HepG2 (cell line): ENCODE measurements around the gene RSPH4A. TPM values are rescaled to one million over a fixed set of nuclear protein-coding genes. Genes with fewer than 3 reads are reported as not detected.
A peak's percentile ranks its signal among the peaks of the same experiment; 100 is the strongest.

Experiments used
- BORCS8-MEF2B ChIP-seq: sonication (generic); formaldehyde crosslinking; IDR thresholded peaks from 2 replicates; pipeline ENCODE4 v1.8.0; 2022; ENCODE audit warnings: mild to moderate bottlenecking, missing genetic modification reagents
- CBX1 ChIP-seq: IDR thresholded peaks from one replicate; pipeline ENCODE4 v1.6.1; 2016; ENCODE audit warnings: antibody characterized with exemption, low read depth
- CREM ChIP-seq, 2 experiments: sonication (generic) in 1 of 2; formaldehyde crosslinking in 1 of 2; IDR thresholded peaks; 2 replicates each; pipeline versions ENCODE4 v1.4.0 to v1.6.1; 2016 to 2020; ENCODE audit warnings: antibody characterized with exemption in 1 of 2, mild to moderate bottlenecking in 1 of 2, missing genetic modification reagents in 1 of 2
- HMG20A ChIP-seq: IDR thresholded peaks from 2 replicates; pipeline ENCODE4 v1.6.1; 2016; ENCODE audit warnings: borderline replicate concordance
- NR1H2 ChIP-seq: sonication (generic); formaldehyde crosslinking; IDR thresholded peaks from 2 replicates; pipeline ENCODE4 v1.8.1; 2022; ENCODE audit warnings: low read depth, missing genetic modification reagents, borderline replicate concordance
- RARA ChIP-seq: IDR thresholded peaks from 2 replicates; pipeline ENCODE4 v1.6.1; 2016; ENCODE audit warnings: missing genetic modification reagents, missing compliant biosample characterization
- TCF12 ChIP-seq, 2 experiments: fragments of 450-650 bp in 1 of 2; sonication (generic) in 1 of 2; formaldehyde crosslinking in 1 of 2; IDR thresholded peaks; 2 replicates each; pipeline versions ENCODE4 v1.6.1 to v1.8.0; 2017 to 2022; ENCODE audit warnings: antibody characterized with exemption in 1 of 2, mild to moderate bottlenecking in 1 of 2, missing genetic modification reagents in 1 of 2, moderate library complexity in 1 of 2
- ZNF496 ChIP-seq: sonication (generic); formaldehyde crosslinking; IDR thresholded peaks from 2 replicates; pipeline ENCODE4 v1.8.1; 2023; ENCODE audit warnings: mild to moderate bottlenecking, moderate library complexity, missing genetic modification reagents; ENCODE audit not compliant: insufficient replicate concordance
- ZNF547 ChIP-seq: sonication (generic); formaldehyde crosslinking; IDR thresholded peaks from 2 replicates; pipeline ENCODE4 v1.5.1; 2020; ENCODE audit warnings: mild to moderate bottlenecking, missing genetic modification reagents
- ZNF776 ChIP-seq: sonication (generic); formaldehyde crosslinking; IDR thresholded peaks from 2 replicates; pipeline ENCODE4 v1.4.0; 2020; ENCODE audit warnings: mild to moderate bottlenecking, missing genetic modification reagents
- ZNF816 ChIP-seq: sonication (generic); formaldehyde crosslinking; IDR thresholded peaks from 2 replicates; pipeline ENCODE4 v1.8.0; 2022; ENCODE audit warnings: missing genetic modification reagents, mild to moderate bottlenecking, borderline replicate concordance
- polyA plus RNA-seq, 8 experiments: library from polyadenylated mRNA; depleted of rRNA in 3 of 8; stranded (reverse) in 7 of 8; unstranded in 1 of 8; fragments of >200 nt; fragmentation: Illumina TruSeq in 4 of 8; extraction: Trizol in 4 of 8; gene quantifications; 2 replicates each; pipeline versions ENCODE4 v1.2.1 to v1.2.3, GENCODE V29; 2011 to 2016; ENCODE audit warnings: low read depth in 4 of 8, missing spikeins in 1 of 8, mixed read lengths in 1 of 8; ENCODE audit not compliant: insufficient read depth in 1 of 8
- total RNA-seq, 5 experiments: library from RNA; depleted of rRNA; stranded (reverse); fragments of >200 nt; fragmentation: Illumina TruSeq; extraction: Trizol; gene quantifications; 2 replicates each; pipeline ENCODE4 v1.2.3, GENCODE V29; 2016; ENCODE audit warnings: low read depth in 1 of 5
- TF ChIP-seq, protein P1 (sequence below): IDR thresholded peaks from 2 replicates; pipeline ENCODE4 v1.6.1; 2016; ENCODE audit warnings: low read depth, control low read depth
- TF ChIP-seq, protein P2 (sequence below): sonication (generic); formaldehyde crosslinking; IDR thresholded peaks from 2 replicates; pipeline ENCODE4 v1.5.1; 2020; ENCODE audit warnings: mild to moderate bottlenecking, missing genetic modification reagents, borderline replicate concordance
- TF ChIP-seq, protein P3 (sequence below): sonication (generic); formaldehyde crosslinking; IDR thresholded peaks from 2 replicates; pipeline ENCODE4 v1.4.0; 2020; ENCODE audit warnings: missing genetic modification reagents
- TF ChIP-seq, protein P4 (sequence below): sonication (generic); formaldehyde crosslinking; IDR thresholded peaks from 2 replicates; pipeline ENCODE4 v1.9.0; 2021; ENCODE audit warnings: missing genetic modification reagents, mild to moderate bottlenecking, borderline replicate concordance

RSPH4A gene
- total and polyA plus RNA-seq, 2 of the 13 experiments (the other 11 are each of a cell fraction or from before 2014, with no cell fraction given): 0.24 to 0.40 TPM

DNA sequence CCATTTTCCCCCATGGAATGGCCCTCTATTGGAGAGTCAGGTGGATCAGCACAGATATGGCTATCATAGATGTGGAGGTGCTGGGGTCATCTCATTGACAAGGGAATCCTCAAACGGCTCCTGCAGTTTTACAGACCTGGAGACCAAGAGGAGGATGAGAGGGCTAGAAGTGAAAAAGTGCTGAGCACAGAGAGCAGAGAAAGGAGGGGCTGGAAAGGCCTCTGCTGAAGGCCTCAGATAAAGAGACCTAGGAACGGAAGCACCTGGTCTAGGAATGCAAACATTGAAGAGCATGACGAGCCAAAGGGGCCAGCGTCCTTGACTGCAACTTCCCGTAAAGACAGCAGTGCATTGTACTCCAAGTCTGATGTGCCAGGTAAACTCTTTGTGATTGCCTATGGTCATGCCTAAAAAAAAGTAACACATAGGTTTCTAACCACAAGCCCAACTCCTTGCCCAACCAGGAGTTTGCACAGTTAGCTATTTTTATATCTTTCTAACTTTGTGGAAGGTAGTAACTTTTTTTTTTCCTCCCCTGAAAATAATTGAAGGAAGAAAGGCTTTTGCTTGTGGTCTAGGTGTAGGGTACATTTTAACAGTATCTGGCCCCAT is 15.2 kb downstream of the RSPH4A start (continued):
- TF ChIP-seq, protein P1, sequence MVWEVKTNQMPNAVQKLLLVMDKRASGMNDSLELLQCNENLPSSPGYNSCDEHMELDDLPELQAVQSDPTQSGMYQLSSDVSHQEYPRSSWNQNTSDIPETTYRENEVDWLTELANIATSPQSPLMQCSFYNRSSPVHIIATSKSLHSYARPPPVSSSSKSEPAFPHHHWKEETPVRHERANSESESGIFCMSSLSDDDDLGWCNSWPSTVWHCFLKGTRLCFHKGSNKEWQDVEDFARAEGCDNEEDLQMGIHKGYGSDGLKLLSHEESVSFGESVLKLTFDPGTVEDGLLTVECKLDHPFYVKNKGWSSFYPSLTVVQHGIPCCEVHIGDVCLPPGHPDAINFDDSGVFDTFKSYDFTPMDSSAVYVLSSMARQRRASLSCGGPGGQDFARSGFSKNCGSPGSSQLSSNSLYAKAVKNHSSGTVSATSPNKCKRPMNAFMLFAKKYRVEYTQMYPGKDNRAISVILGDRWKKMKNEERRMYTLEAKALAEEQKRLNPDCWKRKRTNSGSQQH (CRISPR knock-in tag): peak; percentile 66; the same call in 1 of the 2 replicates
- TF ChIP-seq ZNF496 (no peak), RARA (CRISPR knock-in tag) (peak; percentile 90), BORCS8-MEF2B (peak; percentile 82; the same call in 1 of the 2 replicates), ZNF816 (CRISPR knock-in tag) (peak; percentile 61; the same call in 1 of the 2 replicates), CREM (IDR thresholded peaks at IDR 0.05) (peak; percentile 88), CREM (CRISPR knock-in tag; IDR thresholded peaks at IDR 0.05) (no peak), NR1H2 (CRISPR knock-in tag) (no peak), ZNF776 (CRISPR knock-in tag) (no peak), HMG20A (peak; percentile 95), TCF12 (IDR thresholded peaks at IDR 0.05) (no peak), TCF12 (CRISPR knock-in tag; IDR thresholded peaks at IDR 0.05) (peak; percentile 50; the same call in 1 of the 2 replicates), CBX1 (peak; percentile 73), ZNF547 (CRISPR knock-in tag) (peak; percentile 52; the same call in 1 of the 2 replicates)
- TF ChIP-seq, protein P2, sequence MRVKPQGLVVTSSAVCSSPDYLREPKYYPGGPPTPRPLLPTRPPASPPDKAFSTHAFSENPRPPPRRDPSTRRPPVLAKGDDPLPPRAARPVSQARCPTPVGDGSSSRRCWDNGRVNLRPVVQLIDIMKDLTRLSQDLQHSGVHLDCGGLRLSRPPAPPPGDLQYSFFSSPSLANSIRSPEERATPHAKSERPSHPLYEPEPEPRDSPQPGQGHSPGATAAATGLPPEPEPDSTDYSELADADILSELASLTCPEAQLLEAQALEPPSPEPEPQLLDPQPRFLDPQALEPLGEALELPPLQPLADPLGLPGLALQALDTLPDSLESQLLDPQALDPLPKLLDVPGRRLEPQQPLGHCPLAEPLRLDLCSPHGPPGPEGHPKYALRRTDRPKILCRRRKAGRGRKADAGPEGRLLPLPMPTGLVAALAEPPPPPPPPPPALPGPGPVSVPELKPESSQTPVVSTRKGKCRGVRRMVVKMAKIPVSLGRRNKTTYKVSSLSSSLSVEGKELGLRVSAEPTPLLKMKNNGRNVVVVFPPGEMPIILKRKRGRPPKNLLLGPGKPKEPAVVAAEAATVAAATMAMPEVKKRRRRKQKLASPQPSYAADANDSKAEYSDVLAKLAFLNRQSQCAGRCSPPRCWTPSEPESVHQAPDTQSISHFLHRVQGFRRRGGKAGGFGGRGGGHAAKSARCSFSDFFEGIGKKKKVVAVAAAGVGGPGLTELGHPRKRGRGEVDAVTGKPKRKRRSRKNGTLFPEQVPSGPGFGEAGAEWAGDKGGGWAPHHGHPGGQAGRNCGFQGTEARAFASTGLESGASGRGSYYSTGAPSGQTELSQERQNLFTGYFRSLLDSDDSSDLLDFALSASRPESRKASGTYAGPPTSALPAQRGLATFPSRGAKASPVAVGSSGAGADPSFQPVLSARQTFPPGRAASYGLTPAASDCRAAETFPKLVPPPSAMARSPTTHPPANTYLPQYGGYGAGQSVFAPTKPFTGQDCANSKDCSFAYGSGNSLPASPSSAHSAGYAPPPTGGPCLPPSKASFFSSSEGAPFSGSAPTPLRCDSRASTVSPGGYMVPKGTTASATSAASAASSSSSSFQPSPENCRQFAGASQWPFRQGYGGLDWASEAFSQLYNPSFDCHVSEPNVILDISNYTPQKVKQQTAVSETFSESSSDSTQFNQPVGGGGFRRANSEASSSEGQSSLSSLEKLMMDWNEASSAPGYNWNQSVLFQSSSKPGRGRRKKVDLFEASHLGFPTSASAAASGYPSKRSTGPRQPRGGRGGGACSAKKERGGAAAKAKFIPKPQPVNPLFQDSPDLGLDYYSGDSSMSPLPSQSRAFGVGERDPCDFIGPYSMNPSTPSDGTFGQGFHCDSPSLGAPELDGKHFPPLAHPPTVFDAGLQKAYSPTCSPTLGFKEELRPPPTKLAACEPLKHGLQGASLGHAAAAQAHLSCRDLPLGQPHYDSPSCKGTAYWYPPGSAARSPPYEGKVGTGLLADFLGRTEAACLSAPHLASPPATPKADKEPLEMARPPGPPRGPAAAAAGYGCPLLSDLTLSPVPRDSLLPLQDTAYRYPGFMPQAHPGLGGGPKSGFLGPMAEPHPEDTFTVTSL (CRISPR knock-in tag): peak; percentile 97
- TF ChIP-seq, protein P3, sequence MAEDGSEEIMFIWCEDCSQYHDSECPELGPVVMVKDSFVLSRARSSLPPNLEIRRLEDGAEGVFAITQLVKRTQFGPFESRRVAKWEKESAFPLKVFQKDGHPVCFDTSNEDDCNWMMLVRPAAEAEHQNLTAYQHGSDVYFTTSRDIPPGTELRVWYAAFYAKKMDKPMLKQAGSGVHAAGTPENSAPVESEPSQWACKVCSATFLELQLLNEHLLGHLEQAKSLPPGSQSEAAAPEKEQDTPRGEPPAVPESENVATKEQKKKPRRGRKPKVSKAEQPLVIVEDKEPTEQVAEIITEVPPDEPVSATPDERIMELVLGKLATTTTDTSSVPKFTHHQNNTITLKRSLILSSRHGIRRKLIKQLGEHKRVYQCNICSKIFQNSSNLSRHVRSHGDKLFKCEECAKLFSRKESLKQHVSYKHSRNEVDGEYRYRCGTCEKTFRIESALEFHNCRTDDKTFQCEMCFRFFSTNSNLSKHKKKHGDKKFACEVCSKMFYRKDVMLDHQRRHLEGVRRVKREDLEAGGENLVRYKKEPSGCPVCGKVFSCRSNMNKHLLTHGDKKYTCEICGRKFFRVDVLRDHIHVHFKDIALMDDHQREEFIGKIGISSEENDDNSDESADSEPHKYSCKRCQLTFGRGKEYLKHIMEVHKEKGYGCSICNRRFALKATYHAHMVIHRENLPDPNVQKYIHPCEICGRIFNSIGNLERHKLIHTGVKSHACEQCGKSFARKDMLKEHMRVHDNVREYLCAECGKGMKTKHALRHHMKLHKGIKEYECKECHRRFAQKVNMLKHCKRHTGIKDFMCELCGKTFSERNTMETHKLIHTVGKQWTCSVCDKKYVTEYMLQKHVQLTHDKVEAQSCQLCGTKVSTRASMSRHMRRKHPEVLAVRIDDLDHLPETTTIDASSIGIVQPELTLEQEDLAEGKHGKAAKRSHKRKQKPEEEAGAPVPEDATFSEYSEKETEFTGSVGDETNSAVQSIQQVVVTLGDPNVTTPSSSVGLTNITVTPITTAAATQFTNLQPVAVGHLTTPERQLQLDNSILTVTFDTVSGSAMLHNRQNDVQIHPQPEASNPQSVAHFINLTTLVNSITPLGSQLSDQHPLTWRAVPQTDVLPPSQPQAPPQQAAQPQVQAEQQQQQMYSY (CRISPR knock-in tag): no peak
- TF ChIP-seq, protein P4, sequence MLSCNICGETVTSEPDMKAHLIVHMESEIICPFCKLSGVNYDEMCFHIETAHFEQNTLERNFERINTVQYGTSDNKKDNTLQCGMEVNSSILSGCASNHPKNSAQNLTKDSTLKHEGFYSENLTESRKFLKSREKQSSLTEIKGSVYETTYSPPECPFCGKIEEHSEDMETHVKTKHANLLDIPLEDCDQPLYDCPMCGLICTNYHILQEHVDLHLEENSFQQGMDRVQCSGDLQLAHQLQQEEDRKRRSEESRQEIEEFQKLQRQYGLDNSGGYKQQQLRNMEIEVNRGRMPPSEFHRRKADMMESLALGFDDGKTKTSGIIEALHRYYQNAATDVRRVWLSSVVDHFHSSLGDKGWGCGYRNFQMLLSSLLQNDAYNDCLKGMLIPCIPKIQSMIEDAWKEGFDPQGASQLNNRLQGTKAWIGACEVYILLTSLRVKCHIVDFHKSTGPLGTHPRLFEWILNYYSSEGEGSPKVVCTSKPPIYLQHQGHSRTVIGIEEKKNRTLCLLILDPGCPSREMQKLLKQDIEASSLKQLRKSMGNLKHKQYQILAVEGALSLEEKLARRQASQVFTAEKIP (CRISPR knock-in tag): no peak
